HepG2 (cell line): Measurements from ENCODE around the gene CCDC177. TPM values are rescaled to one million over a fixed set of nuclear protein-coding genes. Genes with fewer than 3 reads are reported as not detected.

Experiments used
- BCL3 ChIP-seq: sonication (generic); formaldehyde crosslinking; IDR thresholded peaks from 2 replicates; pipeline ENCODE4 v1.5.1; 2020; ENCODE audit warnings: mild to moderate bottlenecking, missing genetic modification reagents, moderate library complexity
- CCDC6 ChIP-seq: sonication (generic); formaldehyde crosslinking; IDR thresholded peaks from 2 replicates; pipeline ENCODE4 v1.8.1; 2022; ENCODE audit warnings: mild to moderate bottlenecking, missing genetic modification reagents, moderate library complexity
- CENPX ChIP-seq: sonication (generic); formaldehyde crosslinking; IDR thresholded peaks from 2 replicates; pipeline ENCODE4 v1.9.0; 2021; ENCODE audit warnings: mild to moderate bottlenecking, missing genetic modification reagents, moderate library complexity
- E2F2 ChIP-seq: sonication (generic); formaldehyde crosslinking; IDR thresholded peaks from 2 replicates; pipeline ENCODE4 v1.4.0; 2020; ENCODE audit warnings: missing genetic modification reagents, borderline replicate concordance
- ESRRA ChIP-seq: sonication (generic); formaldehyde crosslinking; IDR thresholded peaks from 2 replicates; pipeline ENCODE4 v1.5.1; 2020; ENCODE audit warnings: mild to moderate bottlenecking, low read depth, missing genetic modification reagents
- FOXK2 ChIP-seq: fragments of 450-650 bp; IDR thresholded peaks from 2 replicates; pipeline ENCODE4 v1.6.1; 2016
- GABPA ChIP-seq, 2 experiments: IDR thresholded peaks; 2 replicates each; pipeline ENCODE4 v1.6.1; 2011 to 2016; ENCODE audit warnings: low read depth in 2 of 2, low read length in 1 of 2, missing biosample characterization in 1 of 2, missing genetic modification characterization in 1 of 2
- HNRNPLL ChIP-seq: fragments of 200-400 bp; formaldehyde crosslinking; IDR thresholded peaks from 2 replicates; pipeline ENCODE4 v1.6.1; 2017; ENCODE audit warnings: mild to moderate bottlenecking, low read depth, low read length; ENCODE audit not compliant: poor library complexity, severe bottlenecking
- KLF16 ChIP-seq, 2 experiments: sonication (generic) in 1 of 2; formaldehyde crosslinking in 1 of 2; IDR thresholded peaks; 2 replicates each; pipeline versions ENCODE4 v1.6.1 to v1.8.0; 2016 to 2023; ENCODE audit warnings: missing genetic modification reagents in 2 of 2, missing compliant biosample characterization in 1 of 2
- NR2F1 ChIP-seq, 2 experiments: fragments of 450-650 bp in 1 of 2; formaldehyde crosslinking in 1 of 2; IDR thresholded peaks; 2 replicates each; pipeline versions ENCODE4 v1.5.0 to v1.6.1; 2016 to 2020; ENCODE audit warnings: mild to moderate bottlenecking in 1 of 2, missing compliant biosample characterization in 1 of 2, missing genetic modification reagents in 1 of 2, moderate library complexity in 1 of 2
- PLRG1 ChIP-seq: fragments of 450-650 bp; conservative IDR thresholded peaks from 2 replicates; pipeline ENCODE4 v1.6.1; 2016
- PPARG ChIP-seq: conservative IDR thresholded peaks from 2 replicates; pipeline ENCODE4 v1.6.1; 2016; ENCODE audit warnings: missing biosample characterization, missing genetic modification reagents
- RARG ChIP-seq: sonication (generic); formaldehyde crosslinking; IDR thresholded peaks from 2 replicates; pipeline ENCODE4 v1.4.0; 2020; ENCODE audit warnings: low read depth, mild to moderate bottlenecking, missing genetic modification reagents
- REST ChIP-seq, 2 experiments: IDR thresholded peaks; 2 replicates each; pipeline ENCODE4 v1.6.1; 2011 to 2012; ENCODE audit warnings: low read length in 2 of 2, borderline replicate concordance in 1 of 2, low read depth in 1 of 2, mild to moderate bottlenecking in 1 of 2, moderate library complexity in 1 of 2
- SAP130 ChIP-seq: IDR thresholded peaks from 2 replicates; pipeline ENCODE4 v1.6.1; 2016; ENCODE audit warnings: low read depth
- THAP9 ChIP-seq: sonication (generic); formaldehyde crosslinking; IDR thresholded peaks from 2 replicates; pipeline ENCODE4; 2020; ENCODE audit warnings: missing genetic modification reagents, mild to moderate bottlenecking, borderline replicate concordance
- ZBTB21 ChIP-seq: sonication (generic); formaldehyde crosslinking; IDR thresholded peaks from 2 replicates; pipeline ENCODE4 v1.4.0; 2020; ENCODE audit warnings: missing genetic modification reagents
- ZBTB43 ChIP-seq: sonication (generic); formaldehyde crosslinking; conservative IDR thresholded peaks from 2 replicates; pipeline ENCODE4 v1.4.0; 2020; ENCODE audit warnings: missing genetic modification reagents
- ZNF430 ChIP-seq: sonication (generic); formaldehyde crosslinking; IDR thresholded peaks from 2 replicates; pipeline ENCODE4 v1.9.0; 2021; ENCODE audit warnings: mild to moderate bottlenecking, missing genetic modification reagents
- ZNF569 ChIP-seq: sonication (generic); formaldehyde crosslinking; IDR thresholded peaks from 2 replicates; pipeline ENCODE4 v1.5.0; 2020; ENCODE audit warnings: mild to moderate bottlenecking, missing genetic modification reagents, moderate library complexity, borderline replicate concordance
- ZNF75D ChIP-seq: sonication (generic); formaldehyde crosslinking; IDR thresholded peaks from 2 replicates; pipeline ENCODE4 v1.8.1; 2023; ENCODE audit warnings: missing genetic modification reagents, mild to moderate bottlenecking, borderline replicate concordance
- polyA plus RNA-seq, 8 experiments: library from polyadenylated mRNA; depleted of rRNA in 3 of 8; stranded (reverse) in 7 of 8; unstranded in 1 of 8; fragments of >200 nt; fragmentation: Illumina TruSeq in 4 of 8; extraction: Trizol in 4 of 8; gene quantifications; 2 replicates each; pipeline versions ENCODE4 v1.2.1 to v1.2.3, GENCODE V29; 2011 to 2016; ENCODE audit warnings: low read depth in 4 of 8, missing spikeins in 1 of 8, mixed read lengths in 1 of 8; ENCODE audit not compliant: insufficient read depth in 1 of 8
- total RNA-seq, 5 experiments: library from RNA; depleted of rRNA; stranded (reverse); fragments of >200 nt; fragmentation: Illumina TruSeq; extraction: Trizol; gene quantifications; 2 replicates each; pipeline ENCODE4 v1.2.3, GENCODE V29; 2016; ENCODE audit warnings: low read depth in 1 of 5

Gene CCDC177
- total and polyA plus RNA-seq, 2 of the 13 experiments (the other 11 are each of a cell fraction or from before 2014, with no cell fraction given) = not detected

- no peak for TF ChIP-seq GABPA (IDR thresholded peaks at IDR 0.05; ENCODE audit: low read depth, low read length)
- TF ChIP-seq GABPA (CRISPR knock-in tag; IDR thresholded peaks at IDR 0.05; ENCODE audit: low read depth) = no peak
- no peak for TF ChIP-seq E2F2
- no peak for TF ChIP-seq BCL3 (CRISPR knock-in tag)
- TF ChIP-seq SAP130 = 0 out of 2 replicates have a peak, but pooled peaks have one; percentile 2
- no peak for TF ChIP-seq PPARG (CRISPR knock-in tag)
- no peak for TF ChIP-seq THAP9 (CRISPR knock-in tag)
- no peak for TF ChIP-seq CENPX
- TF ChIP-seq ZNF569 (CRISPR knock-in tag) = no peak
- TF ChIP-seq ZNF75D (CRISPR knock-in tag) = no peak
- TF ChIP-seq KLF16 (CRISPR knock-in tag; IDR thresholded peaks at IDR 0.05) = no peak
- no peak for TF ChIP-seq PLRG1
- no peak for TF ChIP-seq FOXK2
- peak; percentile 45 to 74; a peak in 3 of 4 replicates for TF ChIP-seq NR2F1 (CRISPR knock-in tag; IDR thresholded peaks at IDR 0.05)
- no peak for TF ChIP-seq CCDC6 (CRISPR knock-in tag)
- no peak for TF ChIP-seq ZBTB43 (CRISPR knock-in tag)
- no peak for TF ChIP-seq ZNF430 (CRISPR knock-in tag)
- no peak for TF ChIP-seq RARG (CRISPR knock-in tag)
- no peak for TF ChIP-seq REST (IDR thresholded peaks at IDR 0.05; ENCODE audit: borderline replicate concordance in 1 of 2, low read depth in 1 of 2, low read length in 2 of 2)
- TF ChIP-seq ESRRA (CRISPR knock-in tag) = no peak
- no peak for TF ChIP-seq ZBTB21 (CRISPR knock-in tag)
- TF ChIP-seq HNRNPLL = no peak
These were observed 36.2 kb upstream of the CCDC177 start (continued) for GRCh38 chr14:69610874-69611171.
